CD14-positive monocyte (primary cell): ENCODE measurements around the gene ZBTB3. TPM values are rescaled to one million over a fixed set of nuclear protein-coding genes. Genes with fewer than 3 reads are reported as not detected.

Experiments used
- DNase-seq, 3 donors: peaks; one replicate each; pipeline ENCODE4 v3.0.0-alpha.2; 2011 to 2022
- H2AFZ ChIP-seq: 2 replicates; pipeline ENCODE4 v1.6.0; 2012; ENCODE audit warnings: mild to moderate bottlenecking, low read depth, low read length, inconsistent platforms; ENCODE audit not compliant: insufficient read depth, poor library complexity, severe bottlenecking
- H3K27ac ChIP-seq, 2 donors: 1 replicate in 1 of 2; 2 replicates in 1 of 2; pipeline ENCODE4 v1.5.1; 2012 to 2013; ENCODE audit warnings: low read length in 2 of 2, control low read depth in 1 of 2, inconsistent platforms in 1 of 2, low read depth in 1 of 2, mild to moderate bottlenecking in 1 of 2
- H3K27me3 ChIP-seq, 2 donors: one replicate each; pipeline versions ENCODE4 v1.6.0 to v1.6.1; 2011 to 2013; ENCODE audit warnings: low read length in 2 of 2; ENCODE audit not compliant: control insufficient read depth in 2 of 2, insufficient read depth in 2 of 2
- H3K36me3 ChIP-seq, 2 donors: replicated peaks in 1 of 2; 1 replicate in 1 of 2; 2 replicates in 1 of 2; pipeline versions ENCODE4 v1.5.1 to v1.6.1; 2012 to 2013; ENCODE audit warnings: low read length in 2 of 2, control low read depth in 1 of 2, inconsistent platforms in 1 of 2, mild to moderate bottlenecking in 1 of 2; ENCODE audit not compliant: insufficient read depth in 2 of 2, control insufficient read depth in 1 of 2
- H3K4me1 ChIP-seq, 2 donors: 1 replicate in 1 of 2; 2 replicates in 1 of 2; pipeline versions ENCODE4 v1.5.1 to v1.6.1; 2012 to 2013; ENCODE audit warnings: low read length in 2 of 2, control low read depth in 1 of 2, inconsistent platforms in 1 of 2, mild to moderate bottlenecking in 1 of 2, moderate library complexity in 1 of 2; ENCODE audit not compliant: insufficient read depth in 2 of 2, control insufficient read depth in 1 of 2
- H3K4me2 ChIP-seq: replicated peaks from 2 replicates; pipeline ENCODE3; 2012; ENCODE audit warnings: low read length, moderate library complexity, mild to moderate bottlenecking; ENCODE audit not compliant: poor library complexity, severe bottlenecking; ENCODE audit errors: extremely low read depth
- H3K4me3 ChIP-seq, 3 experiments: fragments of 200-600 bp in 1 of 3; sonication (generic) in 1 of 3; replicated peaks in 1 of 3; 1 replicate in 2 of 3; 2 replicates in 1 of 3; pipeline ENCODE4 v1.5.1; 2011 to 2013; ENCODE audit warnings: low read length in 3 of 3, mild to moderate bottlenecking in 3 of 3, control low read depth in 2 of 3, low read depth in 2 of 3, inconsistent platforms in 1 of 3, moderate library complexity in 1 of 3
- H3K79me2 ChIP-seq: 2 replicates; pipeline ENCODE4 v1.6.0; 2012; ENCODE audit warnings: mild to moderate bottlenecking, control low read depth, inconsistent platforms, low read length, moderate library complexity; ENCODE audit not compliant: insufficient read depth
- H3K9ac ChIP-seq: 2 replicates; pipeline ENCODE4 v1.6.0; 2017; ENCODE audit warnings: low read length, mild to moderate bottlenecking; ENCODE audit not compliant: insufficient read depth, poor library complexity, severe bottlenecking
- H3K9me3 ChIP-seq, 2 donors: replicated peaks in 1 of 2; 1 replicate in 1 of 2; 2 replicates in 1 of 2; pipeline versions ENCODE4 v1.5.1 to v1.6.1; 2012 to 2013; ENCODE audit warnings: low read length in 2 of 2, control low read depth in 1 of 2; ENCODE audit not compliant: control insufficient read depth in 1 of 2, insufficient read depth in 1 of 2
- H4K20me1 ChIP-seq: 2 replicates; pipeline ENCODE4 v1.6.0; 2012; ENCODE audit warnings: mild to moderate bottlenecking, low read length, control low read depth, moderate library complexity; ENCODE audit not compliant: insufficient read depth
- H3K27ac Mint-ChIP-seq, 7 donors: one replicate each; pipeline ENCODE4 v1.8.0; 2020; ENCODE audit warnings: mild to moderate bottlenecking in 7 of 7, mixed read lengths in 7 of 7, moderate library complexity in 6 of 7, inconsistent platforms in 2 of 7
- H3K27me3 Mint-ChIP-seq, 3 donors: one replicate each; pipeline ENCODE4 v1.8.0; 2021 to 2022; ENCODE audit warnings: low read depth in 3 of 3, mild to moderate bottlenecking in 3 of 3, mixed read lengths in 3 of 3, moderate library complexity in 3 of 3, inconsistent platforms in 1 of 3
- H3K36me3 Mint-ChIP-seq, 2 donors: one replicate each; pipeline ENCODE4 v1.8.0; 2020; ENCODE audit warnings: mixed read lengths in 2 of 2, inconsistent platforms in 1 of 2, mild to moderate bottlenecking in 1 of 2
- H3K4me1 Mint-ChIP-seq: one replicate; pipeline ENCODE4 v1.8.0; 2020; ENCODE audit warnings: mild to moderate bottlenecking, mixed read lengths
- H3K4me3 Mint-ChIP-seq, 2 donors: one replicate each; pipeline ENCODE4 v1.8.0; 2020; ENCODE audit warnings: mild to moderate bottlenecking in 2 of 2, mixed read lengths in 2 of 2, moderate library complexity in 1 of 2
- H3K9me3 Mint-ChIP-seq, 7 donors: one replicate each; pipeline ENCODE4 v1.8.0; 2020 to 2022; ENCODE audit warnings: mixed read lengths in 7 of 7, mild to moderate bottlenecking in 6 of 7, moderate library complexity in 6 of 7, inconsistent platforms in 2 of 7
- CTCF ChIP-seq: fragments of 200-600 bp; IDR thresholded peaks from one replicate; pipeline ENCODE4 v1.8.0; 2022; ENCODE audit warnings: antibody characterized with exemption, mild to moderate bottlenecking
- WGBS: methylation state at CpG from one replicate; pipeline ENCODE4 v1.1.5; 2013; ENCODE audit warnings: missing lambda C conversion rate; ENCODE audit not compliant: insufficient coverage; 5-methylcytosine and 5-hydroxymethylcytosine counted together
- intact Hi-C, 2 donors: fragments of 100-400 bp; cut with micrococcal nuclease; formaldehyde crosslinking; loops; one replicate each; pipeline versions ENCODE4 v1.15.0 to v1.15.1; 2023
- polyA plus RNA-seq, 3 donors: library from polyadenylated mRNA; depleted of rRNA in 1 of 3; unstranded in 2 of 3; stranded (reverse) in 1 of 3; fragments of 300-500 nt in 2 of 3; fragments of >200 nt in 1 of 3; fragmentation: Illumina TruSeq in 2 of 3; gene quantifications; 1 replicate in 2 of 3; 2 replicates in 1 of 3; pipeline ENCODE4 v1.2.3, GENCODE V29; 2012 to 2021

The ZBTB3 gene
- polyA plus RNA-seq, 3 donors: 1.7 to 4.5 (median 2.0) TPM

GRCh38 chr11:62726156-62726914 is 27.6 kb downstream of the ZBTB3 start:
- Mint-ChIP-seq H3K36me3 (peaks cover 35 to 41% of the 10 kb centered on the region in 2 donors), H3K27me3 (no peaks in the 10 kb centered on the region), H3K9me3 (peaks cover 0 to 3% (median 0%) of the 10 kb centered on the region in 7 donors), H3K4me3 (peak overlapping the region; percentile 91 to 98), H3K4me1 (peaks cover 45% of the 10 kb centered on the region), H3K27ac (peak overlapping the region; percentile 94 to 98 (median 98))
- H3K9ac ChIP-seq: peak overlapping the region; percentile 91
- no peak for TF ChIP-seq CTCF
- H3K4me3 ChIP-seq: peak overlapping the region; percentile 84 to 97 (median 91)
- H3K79me2 ChIP-seq: peaks cover 82% of the 10 kb centered on the region
- peak overlapping the region; percentile 100 for H3K4me2 ChIP-seq
- no peak for DNase-seq
- peak overlapping the region; percentile 88 to 91 for H3K27ac ChIP-seq
- no peaks in the 10 kb centered on the region for H3K27me3 ChIP-seq
- H3K4me1 ChIP-seq: peaks cover 36 to 45% of the 10 kb centered on the region in 2 donors
- peak overlapping the region; percentile 90 for H2AFZ ChIP-seq
- 0% methylated on average over 48 of the region's 51 CpGs for WGBS
- H4K20me1 ChIP-seq: peaks cover 57% of the 10 kb centered on the region
- H3K36me3 ChIP-seq: peaks cover 33 to 40% of the 10 kb centered on the region in 2 donors
- intact Hi-C loops: loop anchor here (1.0 to 5.0 kb wide), 2 partner anchors 16 to 46 kb away; partner anchors contain the start of gene TAF6L (in 2 of the 2)
- no peaks in the 10 kb centered on the region for H3K9me3 ChIP-seq

- DNase-seq: no peak
- no peaks in the 10 kb centered on the region for H3K27me3 Mint-ChIP-seq
- peak overlapping the region; percentile 32 to 98 (median 92) for H3K27ac Mint-ChIP-seq
- intact Hi-C loops: loop anchor here (1.0 to 5.0 kb wide), 2 partner anchors 15 to 47 kb away; partner anchors contain the start of gene TAF6L (in 2 of the 2)
- H3K27ac ChIP-seq: peak overlapping the region; percentile 88 to 91
- peaks cover 60% of the 10 kb centered on the region for H4K20me1 ChIP-seq
- H3K4me2 ChIP-seq: peak overlapping the region; percentile 100
- peak overlapping the region; percentile 91 to 98 for H3K4me3 Mint-ChIP-seq
- H3K9me3 Mint-ChIP-seq: peaks cover 0 to 3% (median 0%) of the 10 kb centered on the region in 7 donors
- H3K79me2 ChIP-seq: peaks cover 82% of the 10 kb centered on the region
- peaks cover 37 to 43% of the 10 kb centered on the region in 2 donors for H3K36me3 Mint-ChIP-seq
- H3K4me1 Mint-ChIP-seq: peaks cover 43% of the 10 kb centered on the region
- TF ChIP-seq CTCF: no peak
- H2AFZ ChIP-seq: no peak overlapping the region
- peak overlapping the region; percentile 84 to 97 (median 91) for H3K4me3 ChIP-seq
- no peaks in the 10 kb centered on the region for H3K9me3 ChIP-seq
- WGBS: 2% methylated on average over 7 of the region's 7 CpGs
- peaks cover 37 to 43% of the 10 kb centered on the region in 2 donors for H3K36me3 ChIP-seq
- peaks cover 36 to 45% of the 10 kb centered on the region in 2 donors for H3K4me1 ChIP-seq
- H3K27me3 ChIP-seq: no peaks in the 10 kb centered on the region
- H3K9ac ChIP-seq: peak overlapping the region; percentile 91
Measured at GRCh38 chr11:62725646-62726045, 28.3 kb downstream of the ZBTB3 start.
